HG03060 (cell line): ENCODE measurements around the gene ST6GAL1.
A peak's percentile ranks its signal among the peaks of the same experiment; 100 is the strongest.
"Not testable (repeated sequence)": the region's sequence is repeated elsewhere in the genome, so short reads cannot be mapped to it uniquely, and the experiment has no call there.

Experiments
- ATAC-seq: cut with Tn5 transposase; IDR thresholded peaks from one replicate; pipeline ENCODE4 v1.9.1; 2021; ENCODE audit warnings: low read depth, moderate number of reproducible peaks; ENCODE audit not compliant: unreplicated experiment

ST6GAL1 gene

DNA sequence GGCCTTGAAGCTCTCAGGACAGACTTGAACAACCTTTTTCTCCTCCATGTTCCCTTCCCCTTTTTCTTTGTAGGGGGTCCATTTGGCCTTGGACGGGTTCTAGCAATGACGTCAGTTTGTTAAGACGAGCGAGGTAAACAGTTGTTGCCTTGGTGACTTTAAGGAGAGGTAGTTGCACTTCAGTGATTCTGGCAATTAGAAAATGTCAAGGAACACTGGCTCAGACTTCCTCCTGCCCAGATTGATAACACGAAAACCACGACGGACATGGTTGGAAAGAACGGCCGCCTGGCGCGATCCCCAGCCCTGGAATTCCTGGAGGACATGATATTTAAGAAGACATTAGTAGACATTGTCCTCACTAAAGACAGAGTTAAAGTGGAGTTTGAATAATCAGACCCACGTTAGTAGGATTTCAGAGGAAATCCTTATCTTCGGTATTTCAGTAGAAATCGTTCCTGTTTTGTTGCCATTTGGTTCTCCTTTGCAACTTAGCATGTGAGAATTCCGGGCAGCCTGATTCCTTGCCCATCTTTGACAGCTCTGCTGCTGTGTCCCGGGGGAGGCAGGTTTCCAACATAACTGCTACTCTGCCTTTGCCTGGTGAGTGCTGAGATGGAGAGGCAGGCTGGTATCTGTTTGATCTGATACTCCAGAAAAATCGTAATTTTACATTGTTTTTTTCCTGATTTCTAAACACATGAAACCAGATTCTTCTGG, 87.3 kb downstream of the ST6GAL1 start:
- ATAC-seq = no peak

DNA sequence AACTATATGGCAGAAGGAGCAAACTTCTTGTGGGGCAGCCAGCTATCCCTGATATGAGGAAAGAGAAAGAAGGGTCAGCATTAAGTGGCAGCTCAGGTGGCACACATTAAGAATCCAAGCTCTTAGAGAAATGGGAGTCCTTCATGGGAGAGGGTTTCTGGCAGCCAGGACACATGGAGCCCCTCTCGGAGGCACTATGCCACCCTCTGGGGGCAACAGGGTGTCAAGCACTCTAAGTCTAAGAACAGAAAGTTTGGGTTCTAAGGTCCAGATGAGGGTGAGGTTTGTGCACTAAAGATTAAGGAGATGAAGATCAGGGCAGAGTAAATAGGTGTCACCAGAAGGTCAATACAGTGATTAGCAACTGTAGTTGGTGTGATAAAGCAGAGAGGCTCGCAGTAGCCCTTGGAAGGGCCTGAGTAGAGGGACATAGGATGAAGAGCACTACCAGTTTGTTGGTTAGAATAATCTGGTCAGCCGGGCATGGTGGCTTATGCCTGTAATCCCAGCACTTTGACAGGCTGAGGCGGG, 89.3 kb downstream of the ST6GAL1 start:
- no peak for ATAC-seq

DNA sequence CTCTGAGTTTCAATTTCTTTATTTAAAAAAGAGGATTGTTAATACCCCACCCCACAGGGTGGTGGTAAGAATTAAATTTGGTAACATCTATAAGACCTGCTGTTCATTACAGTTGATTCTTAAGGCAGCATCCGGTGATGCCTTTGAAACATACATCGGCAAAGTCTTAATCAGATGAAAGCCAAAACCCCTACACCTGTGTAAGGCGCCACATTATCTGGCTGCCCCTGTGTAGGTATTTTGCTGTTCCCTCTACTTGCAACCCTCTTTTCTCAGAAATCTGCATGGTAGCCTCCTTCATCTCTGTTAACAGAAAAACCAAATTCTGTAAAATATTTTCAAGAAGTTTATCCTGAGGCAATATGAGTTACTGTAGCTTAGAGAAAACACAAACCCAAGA, 90.0 kb downstream of the ST6GAL1 start:
- ATAC-seq = no peak

DNA sequence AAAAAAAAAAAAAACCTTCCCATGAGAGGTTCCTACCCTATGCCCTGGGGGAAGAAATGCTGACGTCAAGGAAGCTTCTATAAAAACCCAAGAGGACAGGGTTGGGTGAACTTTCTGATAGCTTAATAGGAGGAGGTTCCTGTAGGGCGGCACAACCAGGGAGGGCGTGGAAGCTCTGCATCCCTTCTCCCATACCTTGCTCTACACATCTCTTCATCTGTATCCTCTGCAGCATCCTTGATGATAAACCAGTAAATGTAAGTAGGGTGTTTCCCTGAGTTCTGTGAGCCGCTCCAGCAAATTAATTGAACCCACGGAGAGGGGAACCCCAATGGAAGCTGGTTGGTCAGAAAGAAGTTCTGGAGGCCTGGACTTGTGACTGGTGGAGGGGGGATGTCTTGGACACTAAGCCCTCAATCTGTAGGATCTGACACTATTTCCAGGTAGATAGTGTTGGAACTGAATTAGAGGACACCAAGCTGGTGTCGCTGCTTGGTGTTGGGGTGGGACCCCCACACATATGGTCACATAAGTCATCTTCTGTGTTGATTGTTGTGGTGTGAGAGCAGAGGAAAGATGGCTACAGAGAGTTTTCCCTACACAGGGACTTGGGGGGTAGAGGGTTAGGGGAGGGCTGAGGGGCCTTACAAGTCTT, 91.5 kb downstream of the ST6GAL1 start:
- no peak for ATAC-seq

DNA sequence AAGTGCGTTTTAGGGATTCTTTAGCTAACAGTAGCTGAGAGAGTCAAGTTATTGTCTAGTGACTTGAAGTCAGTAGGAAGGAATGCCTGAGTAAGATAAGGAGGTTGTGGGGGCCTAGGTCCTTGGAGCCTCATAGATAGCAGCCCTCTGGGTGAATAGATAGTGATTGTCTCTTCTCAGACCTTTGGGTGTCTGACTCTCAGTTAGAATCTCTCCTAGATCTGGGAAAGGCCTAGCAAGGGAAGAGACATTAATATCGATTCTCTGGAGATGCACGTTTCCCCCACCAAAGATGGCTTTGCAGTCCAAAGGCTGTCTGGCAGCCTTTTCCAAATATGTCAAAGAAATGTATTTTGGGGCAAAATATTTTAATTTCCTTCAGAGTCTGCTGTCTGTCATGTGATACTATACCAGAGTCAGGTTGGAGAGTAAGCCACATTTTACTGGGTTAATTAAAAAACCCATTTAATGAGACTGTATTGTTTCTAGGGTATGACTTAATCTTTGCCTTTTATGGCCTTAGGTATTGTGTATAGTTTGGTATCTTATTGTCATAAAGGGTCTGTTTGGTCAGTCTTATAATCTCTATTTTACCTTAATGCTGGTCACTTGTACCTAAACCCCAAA, 92.2 kb downstream of the ST6GAL1 start:
- ATAC-seq = no peak

DNA sequence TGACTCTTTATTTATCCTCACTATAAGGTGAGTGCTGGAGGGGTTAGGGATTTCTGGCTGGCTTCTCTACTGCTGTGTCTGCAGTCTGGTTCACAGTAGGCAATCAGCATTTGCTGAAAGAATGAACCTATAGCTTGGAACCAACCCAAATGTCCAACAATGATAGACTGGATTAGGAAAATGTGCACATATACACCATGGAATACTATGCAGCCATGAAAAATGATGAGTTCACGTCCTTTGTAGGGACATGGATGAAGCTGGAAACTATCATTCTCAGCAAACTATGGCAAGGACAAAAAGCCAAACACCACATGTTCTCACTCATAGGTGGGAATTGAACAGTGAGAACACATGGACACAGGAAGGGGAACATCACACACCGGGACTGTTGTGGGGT, 93.0 kb downstream of the ST6GAL1 start:
- ATAC-seq = not testable (repeated sequence)

DNA sequence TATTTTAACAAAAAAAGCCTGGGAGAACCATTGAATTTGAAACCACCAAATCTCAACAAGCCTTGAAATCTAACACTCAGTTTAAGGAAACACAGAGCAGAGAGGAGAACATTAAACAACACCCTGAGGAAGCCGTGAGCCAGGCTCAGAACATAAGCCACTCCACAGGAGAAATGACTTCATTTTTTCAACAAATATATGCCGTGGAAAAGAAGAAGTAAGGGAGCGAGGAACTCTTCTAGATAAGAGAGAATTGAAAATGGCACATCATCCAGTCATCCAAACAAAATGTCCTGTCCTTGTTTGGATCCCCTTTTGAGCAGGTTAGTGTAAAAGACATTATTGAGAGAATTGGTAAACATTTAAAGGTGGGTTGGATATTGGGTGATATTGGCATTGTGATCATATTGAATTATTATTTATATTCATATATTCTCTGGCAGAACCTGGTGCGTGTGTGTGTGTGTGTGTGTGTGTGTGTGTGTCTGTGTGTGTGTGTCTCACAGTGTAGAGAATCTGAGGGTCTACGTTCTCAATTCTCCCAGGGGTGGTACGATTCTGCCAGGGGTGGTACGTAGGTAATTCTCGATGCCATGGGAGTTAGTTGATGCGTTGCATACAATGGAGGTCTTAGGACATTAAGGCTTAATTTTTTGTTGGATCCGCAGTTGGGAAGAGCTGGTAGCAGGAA, 94.4 kb downstream of the ST6GAL1 start:
- no peak for ATAC-seq

DNA sequence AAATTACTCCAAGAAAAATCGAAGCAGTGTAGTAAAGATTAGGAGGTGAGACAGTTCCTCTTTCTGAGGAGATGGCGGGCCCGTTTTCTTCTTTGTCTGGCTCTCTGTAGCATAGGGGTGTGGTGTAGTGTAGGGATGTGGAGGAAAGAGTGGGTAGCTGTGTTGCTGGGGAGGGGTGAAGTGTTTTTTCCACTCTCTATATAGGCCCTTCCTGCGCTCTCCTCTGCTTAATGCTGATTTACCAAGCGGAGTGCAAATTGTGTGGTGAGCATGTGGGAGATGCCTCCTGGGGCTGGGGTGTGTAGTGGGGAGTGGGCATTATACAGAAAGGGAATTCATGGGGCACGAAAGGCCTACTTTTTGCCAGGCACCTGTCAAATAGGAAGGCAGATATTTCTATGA, 94.9 kb downstream of the ST6GAL1 start:
- ATAC-seq = no peak

DNA sequence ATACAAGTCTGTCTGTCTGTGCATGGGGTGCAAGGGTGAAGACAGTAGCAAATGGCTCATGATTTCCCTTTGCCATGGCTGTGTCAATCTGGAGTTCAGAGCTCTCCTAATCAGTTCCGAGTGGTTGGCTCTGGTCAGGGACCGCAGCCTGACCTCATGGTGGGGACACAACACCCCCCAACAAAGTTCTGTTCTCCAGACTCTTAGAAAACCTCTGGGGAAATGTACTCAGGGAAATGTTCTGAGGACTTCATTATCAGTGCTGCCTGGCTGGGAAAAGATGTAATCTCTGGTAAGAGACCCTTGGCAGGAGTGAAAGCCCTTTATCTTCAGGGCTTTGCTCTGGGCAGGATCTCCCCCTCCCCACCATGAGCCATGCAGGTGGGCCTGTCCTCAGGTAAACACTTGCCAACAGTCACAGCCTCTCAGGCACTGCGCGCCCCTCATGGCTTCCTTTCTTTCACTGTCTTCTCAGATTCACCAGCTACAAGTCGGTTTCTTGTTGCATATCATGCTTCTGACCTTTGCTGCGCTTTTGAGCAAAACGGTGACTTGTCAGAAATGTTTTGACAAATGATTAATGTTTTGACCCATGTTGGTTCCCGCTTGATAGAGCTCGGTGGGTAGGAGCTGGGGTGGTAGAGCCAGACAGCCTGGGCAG, 95.5 kb downstream of the ST6GAL1 start:
- no peak for ATAC-seq

DNA sequence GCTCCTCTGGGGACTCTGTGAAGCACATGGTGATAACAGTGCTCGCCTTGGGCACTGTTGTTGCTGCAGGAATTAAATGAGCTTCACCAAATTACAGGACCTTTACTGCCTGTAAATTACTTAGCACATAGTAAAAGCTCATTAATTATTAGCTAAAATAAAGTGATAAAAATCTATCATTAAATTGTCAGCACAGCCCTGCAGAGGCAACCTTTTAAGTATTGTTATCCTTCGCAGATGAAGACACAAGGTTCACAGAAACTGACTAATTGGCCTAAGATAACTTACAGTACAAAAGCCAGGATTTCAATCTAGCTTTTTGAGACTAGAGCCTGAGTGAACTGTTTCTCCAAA, 96.0 kb downstream of the ST6GAL1 start:
- no peak for ATAC-seq

DNA sequence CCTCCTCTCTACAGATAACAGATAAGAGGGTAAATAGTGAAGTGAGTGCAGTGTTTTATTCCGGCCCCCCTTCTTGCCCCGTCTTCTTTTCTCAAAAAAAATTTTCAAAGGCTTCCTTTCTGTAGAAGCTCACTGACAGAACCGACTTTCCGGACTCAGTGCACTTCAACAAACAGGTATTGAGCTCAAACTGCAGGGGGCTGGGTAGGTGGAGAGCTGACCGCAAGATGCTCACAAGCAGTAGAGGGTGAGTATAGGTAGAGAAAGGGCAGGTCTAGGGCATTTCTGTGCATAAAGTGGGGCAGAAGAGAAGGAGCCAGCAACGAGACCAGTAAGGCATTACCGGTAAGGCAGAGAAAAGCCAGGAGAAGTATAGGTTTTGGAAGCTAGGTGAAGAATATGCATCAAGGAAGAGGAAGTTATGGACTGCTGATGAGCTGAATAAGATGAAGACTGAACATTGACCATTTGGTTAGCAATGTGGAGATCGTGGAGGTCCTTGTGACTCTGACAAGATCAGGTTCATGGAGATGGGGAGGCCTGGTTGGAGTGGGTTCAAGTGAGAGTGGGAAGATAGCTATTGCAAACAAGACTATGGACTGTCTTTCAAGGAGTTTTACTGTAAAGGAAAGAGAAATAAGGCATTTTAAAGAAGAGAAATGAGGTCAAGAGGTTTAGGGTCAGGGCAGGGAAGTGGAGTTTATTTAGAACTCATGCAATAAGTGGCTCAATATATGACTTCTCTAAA, 97.4 kb downstream of the ST6GAL1 start:
- no peak for ATAC-seq

DNA sequence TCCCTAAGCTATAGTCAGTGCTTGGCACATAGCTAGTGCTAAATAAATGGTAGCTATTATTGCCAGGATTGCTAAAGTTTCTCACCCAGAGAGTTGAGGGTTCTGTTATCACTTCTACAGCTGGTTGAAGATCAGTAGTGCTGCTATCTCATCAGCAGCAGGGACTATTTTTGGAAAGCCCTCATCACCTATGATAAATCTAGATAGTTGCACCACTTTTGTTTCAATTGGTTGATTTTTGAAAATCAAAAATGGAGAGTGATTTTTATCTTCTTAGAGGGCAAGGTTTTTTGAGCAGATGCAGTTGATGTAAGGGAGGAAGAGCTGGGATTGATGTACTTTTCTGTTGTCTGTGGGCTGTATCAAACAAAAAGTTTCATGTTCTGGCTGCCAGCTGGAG, 101.6 kb downstream of the ST6GAL1 start:
- ATAC-seq = no peak

DNA sequence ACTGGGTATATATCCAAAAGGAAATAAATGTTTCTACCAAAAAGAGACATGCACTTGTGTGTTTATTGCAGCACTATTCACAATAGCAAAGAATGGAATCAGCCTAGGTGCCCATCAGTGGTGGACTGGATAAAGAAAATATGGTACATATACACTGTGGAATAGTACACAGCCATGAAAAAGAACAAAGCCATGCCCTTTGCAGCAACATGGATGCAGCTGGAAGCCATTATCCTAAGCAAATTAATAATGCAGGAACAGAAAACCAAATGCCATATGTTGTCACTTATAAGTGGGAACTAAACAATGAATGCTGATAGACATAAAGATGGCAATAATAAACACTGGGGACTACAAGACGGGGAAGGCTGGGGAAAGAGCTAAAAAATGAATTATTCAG, 106.1 kb downstream of the ST6GAL1 start:
- ATAC-seq = no peak

DNA sequence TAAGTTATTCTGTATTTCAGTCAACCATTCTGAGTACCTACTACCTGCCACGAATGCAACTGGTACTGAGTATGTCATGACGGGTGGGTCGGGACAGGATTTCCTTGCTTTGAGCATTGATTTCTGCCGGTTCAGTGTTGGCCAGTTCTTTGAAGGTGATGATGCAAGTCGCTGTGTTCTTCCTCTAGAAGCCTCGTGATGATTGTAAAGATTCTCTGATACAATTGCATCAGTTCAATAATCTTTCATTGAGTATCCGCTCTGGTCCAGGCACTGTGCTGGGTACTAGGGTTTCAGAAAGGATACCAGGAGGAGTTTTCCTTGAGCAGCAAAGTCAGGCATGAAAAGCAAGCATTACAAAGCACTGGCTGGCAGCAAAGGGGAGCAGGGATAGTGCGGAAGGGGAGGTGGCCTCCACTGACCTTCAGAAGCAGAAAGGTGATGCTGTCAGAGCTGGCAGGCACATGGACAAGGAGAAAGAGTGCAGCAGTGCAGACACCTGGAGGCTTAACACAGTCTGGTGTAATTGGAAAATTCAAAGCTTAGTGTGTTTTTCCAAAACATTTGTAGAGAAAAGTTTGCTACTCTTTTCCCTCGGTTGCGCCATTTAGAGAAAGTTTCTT, 108.9 kb downstream of the ST6GAL1 start:
- ATAC-seq = no peak

DNA sequence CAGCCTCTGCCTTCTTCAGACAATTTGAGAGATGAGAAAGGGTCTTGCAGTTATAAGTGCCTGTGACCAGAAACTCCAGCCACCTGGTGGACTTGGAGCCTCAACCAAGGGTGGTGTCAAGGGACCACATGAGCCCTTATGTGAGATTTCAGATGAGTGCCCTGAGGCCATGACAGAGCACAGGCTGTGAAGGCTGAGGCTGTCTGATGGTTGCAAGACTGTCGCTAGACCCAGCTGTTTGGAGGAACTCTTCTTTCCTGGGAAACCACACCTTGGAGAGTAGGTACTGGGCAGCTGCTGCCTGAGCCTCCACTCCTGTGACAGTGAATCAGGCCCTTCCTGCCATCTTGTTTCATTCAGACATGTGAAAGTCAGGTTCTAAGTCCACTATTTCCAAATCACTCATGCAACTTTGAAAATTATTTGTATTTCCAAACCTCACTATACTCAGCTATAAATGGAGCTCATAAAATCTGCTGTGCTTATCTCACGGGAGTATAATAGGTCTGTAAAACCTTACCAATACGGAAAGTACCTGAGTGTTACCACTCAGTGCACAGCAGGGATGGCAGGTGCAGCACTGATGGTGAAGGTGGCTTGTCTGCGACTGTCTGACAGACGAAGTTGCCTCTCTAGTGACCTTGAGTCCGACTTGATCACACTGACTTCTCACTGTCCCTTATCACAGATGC, 109.5 kb downstream of the ST6GAL1 start:
- no peak for ATAC-seq

DNA sequence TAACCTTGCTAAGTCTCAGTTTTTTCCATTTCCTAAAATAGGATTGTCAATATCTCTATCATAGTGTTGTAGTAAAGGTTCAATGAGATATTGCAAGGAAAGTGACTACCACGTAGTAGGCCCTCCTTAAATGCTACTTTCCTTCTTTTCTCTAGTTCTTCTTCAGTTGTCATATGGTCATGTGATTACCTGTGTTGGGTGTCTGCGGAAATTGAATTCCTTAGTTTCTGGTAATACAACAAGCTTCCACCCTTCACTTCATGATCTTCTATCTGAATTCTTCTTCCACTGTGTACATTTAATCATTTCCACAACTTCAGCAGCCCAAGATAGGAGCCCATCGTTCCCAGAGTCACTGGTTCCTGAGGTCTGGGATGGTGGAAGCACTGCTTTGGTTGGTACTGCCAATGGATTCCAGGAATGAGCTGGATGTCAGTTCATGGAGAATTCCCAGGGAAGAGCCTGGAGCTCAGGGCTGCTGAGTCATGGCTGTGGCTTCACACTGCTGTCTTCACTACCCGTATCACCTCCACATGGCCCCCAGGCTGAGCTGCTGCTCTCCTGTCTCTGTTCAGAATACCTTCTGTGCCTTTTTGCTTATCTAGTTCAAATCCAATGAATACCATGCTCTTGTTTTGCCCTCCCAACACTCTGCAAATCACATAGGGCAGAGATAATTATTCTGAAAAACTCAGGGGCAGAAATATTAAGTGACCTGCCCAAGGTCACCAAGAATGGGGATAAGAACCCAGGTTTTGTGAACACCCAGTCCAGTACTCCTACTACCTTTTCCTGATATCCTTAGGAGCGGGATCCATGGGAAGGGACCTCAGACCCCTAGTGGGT, 110.4 kb downstream of the ST6GAL1 start:
- no peak for ATAC-seq

DNA sequence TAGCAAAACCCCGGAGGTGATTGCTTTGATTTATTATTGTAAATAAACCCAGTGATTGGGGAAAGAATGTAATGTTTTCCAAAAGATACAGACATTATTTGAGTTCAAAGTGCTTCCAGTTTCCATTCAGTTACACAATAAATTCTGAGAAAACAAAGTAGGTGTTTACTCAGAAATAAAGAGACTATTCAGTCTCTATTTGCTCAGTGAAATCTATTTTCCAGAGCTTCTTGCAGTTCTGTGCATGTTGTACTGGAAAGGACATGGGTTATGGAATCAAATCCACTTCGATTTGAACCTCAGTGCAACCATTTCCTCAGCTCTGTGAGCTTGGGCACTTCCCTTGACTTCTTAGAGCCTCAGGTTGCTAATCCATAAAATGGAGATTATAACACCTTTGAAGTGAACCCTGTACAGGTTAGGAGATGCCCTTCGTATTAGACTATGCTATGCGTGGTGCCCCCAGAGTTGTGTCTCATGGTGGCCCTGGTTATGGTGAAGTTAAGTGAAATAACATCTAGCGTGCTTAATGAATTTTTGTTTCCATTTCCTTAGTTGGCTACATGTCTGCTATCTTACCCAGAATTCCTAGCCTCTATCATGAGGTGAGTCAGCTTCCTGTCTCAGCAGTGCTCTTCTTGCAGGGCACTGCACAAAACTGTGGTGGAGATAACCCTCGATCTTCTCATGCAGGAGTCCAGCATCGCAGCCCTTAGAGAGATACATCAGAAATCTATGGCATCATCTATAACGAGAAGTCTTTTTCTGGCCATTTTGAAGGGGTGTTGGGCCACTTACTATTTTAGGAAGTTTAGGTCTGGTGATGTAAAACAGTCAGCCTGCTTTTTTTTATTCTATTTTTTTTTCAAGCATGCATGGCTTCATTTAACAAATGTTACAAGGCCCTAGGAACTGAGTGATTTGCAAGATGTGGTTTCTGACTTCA, 111.3 kb downstream of the ST6GAL1 start:
- peak; percentile 41 for ATAC-seq
